GM12878 (cell line): ENCODE data around the gene FAM200B. TPM values are rescaled to one million over a fixed set of nuclear protein-coding genes. Genes with fewer than 3 reads are reported as not detected.

Experiments used
- ATAC-seq: fragments of 200-7000 bp; cut with Tn5 transposase; 3 replicates; pipeline ENCODE4 v1.9.1; 2020; ENCODE audit warnings: mild to moderate bottlenecking, moderate library complexity
- BruUV-seq: library from RNA; stranded (reverse); fragments of 400-500 nt; replicated peaks from 2 replicates; lab custom pipeline; 2021; lab: Mats Ljungman, UMichigan
- CTCF ChIA-PET: fragments of 300-600 bp; sonication (Branson Sonifier 250); formaldehyde crosslinking; extraction: SDS; loops from one replicate; lab custom pipeline; 2021; ENCODE audit warnings: inconsistent platforms; lab: Yijun Ruan, JAX
- POLR2A ChIA-PET: fragments of 350-600 bp; formaldehyde crosslinking; extraction: SDS; loops from one replicate; lab custom pipeline; 2021; ENCODE audit warnings: inconsistent platforms; lab: Charles Lee
- RAD21 ChIA-PET: fragments of 300-600 bp; sonication (Branson Sonifier 250); formaldehyde crosslinking; loops from one replicate; lab custom pipeline; 2023; ENCODE audit warnings: antibody characterized with exemption; ENCODE audit not compliant: unreplicated experiment; lab: Charles Lee
- SMC1A ChIA-PET: fragments of 300-600 bp; sonication (Branson Sonifier 250); formaldehyde crosslinking; loops from one replicate; lab custom pipeline; 2023; ENCODE audit not compliant: unreplicated experiment, uncharacterized antibody; lab: Charles Lee
- DNase-seq: peaks from one replicate; pipeline ENCODE4 v3.0.0-alpha.2; 2011; ENCODE audit warnings: low read depth, low spot score
- FAIRE-seq: peaks from 3 replicates; lab custom pipeline; 2011; peaks lifted over from hg19 to GRCh38; lab: Jason Lieb, UNC
- H2AFZ ChIP-seq: 2 replicates; pipeline ENCODE4 v1.6.0; 2011; ENCODE audit warnings: low read depth, low read length, control low read depth; ENCODE audit not compliant: control insufficient read depth
- H3K27ac ChIP-seq: 2 replicates; pipeline ENCODE4 v1.5.1; 2011; ENCODE audit warnings: control low read depth; ENCODE audit not compliant: control insufficient read depth, insufficient read depth
- H3K27me3 ChIP-seq, 2 experiments: replicated peaks in 1 of 2; 2 replicates each; pipeline versions ENCODE4 v1.6.0 to v1.6.1; 2011; ENCODE audit warnings: low read length in 1 of 2; ENCODE audit not compliant: control insufficient read depth in 2 of 2, insufficient read depth in 2 of 2
- H3K36me3 ChIP-seq, 2 experiments: 2 replicates each; pipeline ENCODE4 v1.5.1; 2011; ENCODE audit warnings: low read length in 1 of 2; ENCODE audit not compliant: control insufficient read depth in 2 of 2, insufficient read depth in 2 of 2
- H3K4me1 ChIP-seq: 2 replicates; pipeline ENCODE4 v1.6.1; 2011; ENCODE audit warnings: mild to moderate bottlenecking, low read length, moderate library complexity, mixed read lengths; ENCODE audit not compliant: control insufficient read depth, insufficient read depth
- H3K4me2 ChIP-seq: 2 replicates; pipeline ENCODE4 v1.6.0; 2011; ENCODE audit warnings: control low read depth; ENCODE audit not compliant: control insufficient read depth, insufficient read depth
- H3K4me3 ChIP-seq: fragments of 200-600 bp; sonication (generic); 2 replicates; pipeline ENCODE4 v1.5.1; 2016
- H3K79me2 ChIP-seq: 2 replicates; pipeline ENCODE4 v1.6.0; 2011; ENCODE audit warnings: low read length; ENCODE audit not compliant: control insufficient read depth, insufficient read depth
- H3K9ac ChIP-seq: 2 replicates; pipeline ENCODE4 v1.8.0; 2011; ENCODE audit warnings: low read length, control low read depth, mixed read lengths; ENCODE audit not compliant: control insufficient read depth, insufficient read depth
- H3K9me3 ChIP-seq: replicated peaks from 3 replicates; pipeline ENCODE4 v1.5.1; 2011; ENCODE audit warnings: mild to moderate bottlenecking, low read length; ENCODE audit not compliant: control insufficient read depth, insufficient read depth
- H4K20me1 ChIP-seq: 2 replicates; pipeline ENCODE4 v1.6.0; 2011; ENCODE audit not compliant: control insufficient read depth, insufficient read depth
- FOXK2 ChIP-seq: fragments of 450-650 bp; IDR thresholded peaks from 2 replicates; pipeline ENCODE4 v1.6.1; 2017; ENCODE audit warnings: mild to moderate bottlenecking, moderate library complexity
- HDAC2 ChIP-seq: fragments of 200-600 bp; sonication (generic); IDR thresholded peaks from 2 replicates; pipeline ENCODE4 v1.6.1; 2017
- MEF2B ChIP-seq: fragments of 450-650 bp; IDR thresholded peaks from 2 replicates; pipeline ENCODE4 v1.6.1; 2018; ENCODE audit warnings: mild to moderate bottlenecking, moderate library complexity; ENCODE audit not compliant: partially characterized antibody, poor library complexity, severe bottlenecking
- NFXL1 ChIP-seq: fragments of 450-650 bp; IDR thresholded peaks from 2 replicates; pipeline ENCODE4 v1.6.1; 2017; ENCODE audit warnings: antibody characterized with exemption, mild to moderate bottlenecking, borderline replicate concordance
- POLR2AphosphoS5 ChIP-seq: IDR thresholded peaks from 2 replicates; pipeline ENCODE4 v1.6.1; 2011; ENCODE audit warnings: mild to moderate bottlenecking, low read length, inconsistent platforms
- SUPT20H ChIP-seq: IDR thresholded peaks from 2 replicates; pipeline ENCODE4 v1.6.1; 2011; ENCODE audit warnings: low read depth, mild to moderate bottlenecking, low read length, moderate library complexity, borderline replicate concordance; ENCODE audit not compliant: control insufficient read depth
- ZNF24 ChIP-seq: fragments of 450-650 bp; IDR thresholded peaks from 2 replicates; pipeline ENCODE4 v1.6.1; 2017; ENCODE audit warnings: antibody characterized with exemption, mild to moderate bottlenecking
- WGBS: methylation state at CpG from one replicate; pipeline ENCODE4 v1.1.6; 2016; ENCODE audit warnings: low lambda C conversion rate; ENCODE audit not compliant: insufficient replicate concordance, insufficient coverage; ENCODE audit errors: missing lambda C conversion rate; 5-methylcytosine and 5-hydroxymethylcytosine counted together
- in situ Hi-C: fragments of 300-500 bp; cut with MboI; formaldehyde crosslinking; loops from 9 replicates; pipeline ENCODE4 v1.14.3; 2018; ENCODE audit warnings: mixed read lengths
- intact Hi-C: fragments of 100-400 bp; cut with micrococcal nuclease; formaldehyde crosslinking; loops from one replicate; pipeline ENCODE4 v1.14.2; 2022; ENCODE audit not compliant: unreplicated experiment
- polyA plus RNA-seq, 11 experiments: library from polyadenylated mRNA; depleted of rRNA in 4 of 11; unstranded in 6 of 11; stranded (reverse) in 5 of 11; fragments of >200 nt; fragmentation: Nextera tagmentation in 4 of 11; fragmentation: Illumina TruSeq in 1 of 11; extraction: Ambion mirVana in 4 of 11; extraction: Trizol in 1 of 11; gene quantifications; 1 replicate in 1 of 11; 2 replicates in 10 of 11; pipeline versions ENCODE4 v1.2.1 to v1.2.3, GENCODE V29; 2011 to 2016; ENCODE audit warnings: inconsistent platforms in 2 of 11, missing spikeins in 2 of 11, low read depth in 1 of 11
- total RNA-seq, 4 experiments: library from RNA; depleted of rRNA in 3 of 4; stranded (reverse); fragments of >200 nt in 3 of 4; fragmentation: Illumina TruSeq in 1 of 4; extraction: Trizol in 1 of 4; gene quantifications; 2 replicates each; pipeline versions ENCODE4 v1.2.1 to v1.2.3, GENCODE V29; 2013 to 2021
- TF ChIP-seq, protein P1 (sequence below): fragments of 450-650 bp; formaldehyde crosslinking; IDR thresholded peaks from 2 replicates; pipeline ENCODE4 v1.4.0; 2020; ENCODE audit warnings: mild to moderate bottlenecking, moderate library complexity
- TF ChIP-seq, protein P2 (sequence below): IDR thresholded peaks from 2 replicates; pipeline ENCODE4 v1.6.1; 2011; ENCODE audit warnings: low read depth, mild to moderate bottlenecking, low read length, moderate library complexity, borderline replicate concordance; ENCODE audit errors: extremely low read depth

The FAM200B gene
- total and polyA plus RNA-seq, 10 of the 15 experiments (the other 5 are each of a cell fraction or from before 2014, with no cell fraction given): 13.8 to 48.5 (median 25.5) TPM

DNA sequence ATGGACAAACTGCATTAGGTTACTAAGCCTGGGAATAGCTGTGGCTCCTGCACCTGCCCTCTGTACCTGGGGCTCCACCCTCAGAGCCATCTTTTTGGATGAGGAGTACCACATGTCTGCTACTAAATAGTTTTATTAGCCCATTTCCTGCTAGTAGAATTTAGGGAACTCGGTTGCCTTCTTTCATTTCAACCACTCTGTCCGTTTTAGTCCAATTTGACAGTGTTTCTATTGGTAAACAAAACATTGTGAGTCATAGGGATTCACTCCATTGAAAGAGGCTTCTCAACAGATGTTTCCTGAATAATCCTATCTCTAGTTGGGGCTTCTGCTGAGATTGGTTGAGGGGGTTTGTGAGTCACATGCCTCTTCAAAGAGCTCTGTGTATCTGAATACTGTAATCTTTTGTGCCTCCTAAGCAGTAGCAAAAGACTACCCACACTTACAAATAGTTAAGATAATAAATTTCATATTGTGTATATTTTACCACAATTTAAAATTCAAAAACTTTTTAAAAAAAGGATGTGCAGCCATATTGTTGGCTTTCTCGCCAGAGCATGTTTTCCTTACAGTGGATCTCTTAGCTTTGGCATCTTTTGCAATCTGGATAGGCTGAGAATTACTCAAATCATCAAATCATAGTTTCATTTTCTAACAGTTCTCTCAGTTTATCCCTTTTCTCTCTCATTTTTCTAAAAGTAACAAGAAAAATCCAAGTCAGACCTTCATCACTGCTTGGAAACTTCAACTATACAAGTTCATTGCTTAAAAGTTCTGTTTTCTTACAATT, 9.9 kb downstream of the FAM200B start:
- 72% methylated on average over 3 of the region's 3 CpGs for whole genome bisulfite sequencing

DNA sequence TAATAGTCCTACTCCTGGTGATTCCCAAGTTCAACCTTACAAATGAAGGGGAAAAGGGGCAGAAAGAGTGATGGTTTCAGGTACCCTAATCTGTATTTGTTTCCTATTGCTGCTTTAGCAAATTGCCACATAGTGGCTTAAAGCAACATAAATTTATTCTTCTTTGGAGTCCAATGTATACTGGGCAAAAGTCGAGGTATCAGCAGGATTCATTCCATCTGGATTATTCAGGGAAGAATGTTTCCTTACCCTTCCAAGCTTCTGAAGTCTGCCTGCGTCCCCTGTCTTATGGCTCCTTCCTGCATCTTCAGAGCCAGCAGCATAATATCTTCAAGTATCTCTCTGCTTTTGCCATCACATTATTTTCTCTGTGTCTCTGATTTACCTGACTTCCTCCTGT, 11.0 kb downstream of the FAM200B start:
- TF ChIP-seq HDAC2 (no peak), FOXK2 (no peak), ZNF24 (no peak), POLR2AphosphoS5 (no peak), NFXL1 (no peak), SUPT20H (no peak)
- TF ChIP-seq, protein P1, sequence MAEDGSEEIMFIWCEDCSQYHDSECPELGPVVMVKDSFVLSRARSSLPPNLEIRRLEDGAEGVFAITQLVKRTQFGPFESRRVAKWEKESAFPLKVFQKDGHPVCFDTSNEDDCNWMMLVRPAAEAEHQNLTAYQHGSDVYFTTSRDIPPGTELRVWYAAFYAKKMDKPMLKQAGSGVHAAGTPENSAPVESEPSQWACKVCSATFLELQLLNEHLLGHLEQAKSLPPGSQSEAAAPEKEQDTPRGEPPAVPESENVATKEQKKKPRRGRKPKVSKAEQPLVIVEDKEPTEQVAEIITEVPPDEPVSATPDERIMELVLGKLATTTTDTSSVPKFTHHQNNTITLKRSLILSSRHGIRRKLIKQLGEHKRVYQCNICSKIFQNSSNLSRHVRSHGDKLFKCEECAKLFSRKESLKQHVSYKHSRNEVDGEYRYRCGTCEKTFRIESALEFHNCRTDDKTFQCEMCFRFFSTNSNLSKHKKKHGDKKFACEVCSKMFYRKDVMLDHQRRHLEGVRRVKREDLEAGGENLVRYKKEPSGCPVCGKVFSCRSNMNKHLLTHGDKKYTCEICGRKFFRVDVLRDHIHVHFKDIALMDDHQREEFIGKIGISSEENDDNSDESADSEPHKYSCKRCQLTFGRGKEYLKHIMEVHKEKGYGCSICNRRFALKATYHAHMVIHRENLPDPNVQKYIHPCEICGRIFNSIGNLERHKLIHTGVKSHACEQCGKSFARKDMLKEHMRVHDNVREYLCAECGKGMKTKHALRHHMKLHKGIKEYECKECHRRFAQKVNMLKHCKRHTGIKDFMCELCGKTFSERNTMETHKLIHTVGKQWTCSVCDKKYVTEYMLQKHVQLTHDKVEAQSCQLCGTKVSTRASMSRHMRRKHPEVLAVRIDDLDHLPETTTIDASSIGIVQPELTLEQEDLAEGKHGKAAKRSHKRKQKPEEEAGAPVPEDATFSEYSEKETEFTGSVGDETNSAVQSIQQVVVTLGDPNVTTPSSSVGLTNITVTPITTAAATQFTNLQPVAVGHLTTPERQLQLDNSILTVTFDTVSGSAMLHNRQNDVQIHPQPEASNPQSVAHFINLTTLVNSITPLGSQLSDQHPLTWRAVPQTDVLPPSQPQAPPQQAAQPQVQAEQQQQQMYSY (CRISPR knock-in tag): no peak
- TF ChIP-seq, protein P2, sequence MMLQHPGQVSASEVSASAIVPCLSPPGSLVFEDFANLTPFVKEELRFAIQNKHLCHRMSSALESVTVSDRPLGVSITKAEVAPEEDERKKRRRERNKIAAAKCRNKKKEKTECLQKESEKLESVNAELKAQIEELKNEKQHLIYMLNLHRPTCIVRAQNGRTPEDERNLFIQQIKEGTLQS: no peak
- ChIA-PET SMC1A (no interaction called here), CTCF (no interaction called here), POLR2A (no interaction called here), RAD21 (no interaction called here)
- intact Hi-C loops: no loop called here
- Histone ChIP-seq H3K36me3 (0 out of 4 replicates have a peak, but pooled peaks cover 0 to 4% of the 10 kb centered on the region in 2 experiments), H2AFZ (no peak overlapping the region), H3K79me2 (no peaks in the 10 kb centered on the region), H3K4me3 (no peak overlapping the region), H3K9ac (no peak overlapping the region), H3K4me2 (no peak overlapping the region), H3K27ac (no peak overlapping the region), H3K9me3 (no peaks in the 10 kb centered on the region; the same call in 2 of the 3 replicates), H3K27me3 (no peaks in the 10 kb centered on the region), H3K4me1 (no peaks in the 10 kb centered on the region), H4K20me1 (no peaks in the 10 kb centered on the region)
- FAIRE-seq: no peak
- in situ Hi-C loops: no loop called here
- no TSS peak for BruUV-seq
- no peak for DNase-seq
- 91% methylated on average over 2 of the region's 2 CpGs for WGBS
- no peak for ATAC-seq

More for the DNA sequence above, 9.9 kb downstream of the FAM200B start:
- Histone ChIP-seq H3K79me2 (no peaks in the 10 kb centered on the region), H3K9ac (no peak overlapping the region), H3K4me1 (no peaks in the 10 kb centered on the region), H4K20me1 (no peaks in the 10 kb centered on the region), H3K36me3 (0 out of 4 replicates have a peak, but pooled peaks cover 0 to 4% of the 10 kb centered on the region in 2 experiments), H3K27ac (no peak overlapping the region), H3K4me2 (no peak overlapping the region), H3K9me3 (no peaks in the 10 kb centered on the region), H3K27me3 (no peaks in the 10 kb centered on the region), H2AFZ (no peak overlapping the region)
- no TSS peak for BruUV-seq
- in situ Hi-C loops (no loop called here), intact Hi-C loops (no loop called here)
- CTCF ChIA-PET: no interaction called here
- POLR2A ChIA-PET: no interaction called here
- FAIRE-seq (no peak), ATAC-seq (no peak), DNase-seq (no peak)
- RAD21 ChIA-PET: no interaction called here
- SMC1A ChIA-PET: no interaction called here
- no peak for TF ChIP-seq MEF2B
- TF ChIP-seq, all 136 proteins: peak for 0
- no peak overlapping the region for H3K4me3 ChIP-seq
